Measurements from ENCODE around the gene AGBL4.

AGBL4 gene

DNA sequence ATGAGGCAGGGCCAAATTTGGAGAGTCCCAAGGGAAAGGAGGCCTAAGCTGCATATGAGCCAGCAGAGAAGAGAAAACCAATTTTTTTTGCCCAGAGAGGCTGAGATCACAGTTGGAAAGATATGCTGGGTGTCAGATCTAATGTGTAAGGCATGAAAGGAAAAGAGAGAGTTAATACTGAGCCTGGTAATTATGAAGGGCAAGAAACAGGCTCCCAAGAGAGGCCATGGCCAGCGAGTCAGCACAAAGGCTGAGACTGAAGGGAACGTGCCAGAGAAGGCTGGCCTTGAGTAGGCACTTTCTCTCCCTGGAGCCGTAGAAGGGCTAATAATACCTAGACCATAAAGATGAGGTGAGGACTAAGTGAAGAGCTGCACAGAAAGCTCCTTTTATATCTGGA is 1215.3 kb downstream of the AGBL4 start:
- no peak overlapping the region for H2AFZ ChIP-seq (ENCODE audit: low read length, unreplicated experiment)
- H3K79me2 ChIP-seq (ENCODE audit: control insufficient read depth, insufficient read depth, low read length, unreplicated experiment): no peaks in the 10 kb centered on the region
- no peak overlapping the region for H3K27ac ChIP-seq (ENCODE audit: low read depth, low read length)
- no peaks in the 10 kb centered on the region for H3K36me3 ChIP-seq (ENCODE audit: insufficient read depth, low read length)
- no peak overlapping the region for H3K4me3 ChIP-seq (ENCODE audit: low read depth, low read length)
- H3K4me1 ChIP-seq (ENCODE audit: control insufficient read depth, insufficient read depth, low read length, unreplicated experiment): no peaks in the 10 kb centered on the region
- H3K27me3 ChIP-seq (ENCODE audit: insufficient read depth, low read length): no peaks in the 10 kb centered on the region

DNA sequence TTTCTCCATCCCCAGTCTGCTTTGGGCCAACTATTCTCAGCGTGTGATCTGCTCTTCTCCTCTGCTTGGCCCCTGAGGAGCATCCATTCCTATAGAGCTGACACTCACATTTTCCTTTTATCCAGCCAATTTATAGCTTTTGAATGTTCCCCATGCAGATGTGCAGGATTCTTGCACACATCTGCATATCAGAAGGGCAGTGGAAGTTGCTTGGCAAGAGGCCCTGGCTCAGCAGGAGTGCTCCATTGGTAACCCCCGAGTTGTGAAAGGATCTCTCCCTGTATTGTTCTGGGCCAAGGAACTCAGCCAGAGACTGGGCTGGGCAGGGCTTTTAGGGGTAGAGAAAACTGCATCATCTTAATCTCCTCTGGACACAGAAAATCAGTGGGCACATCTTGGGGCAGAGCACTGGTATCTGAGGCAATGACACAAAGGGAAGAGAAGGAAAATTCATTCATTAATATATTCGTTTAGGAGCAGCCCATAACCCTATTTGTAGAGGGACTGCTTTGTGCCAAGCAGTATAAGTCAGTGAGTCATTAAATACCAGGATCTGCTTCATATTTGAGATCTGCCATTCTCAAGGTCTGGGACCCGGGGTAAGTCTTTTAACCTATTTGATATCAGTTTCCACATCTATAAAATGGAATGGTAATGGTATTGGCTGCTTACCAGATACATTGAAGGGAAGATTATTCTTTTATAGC is 1216.0 kb downstream of the AGBL4 start:
- no peaks in the 10 kb centered on the region for H3K27me3 ChIP-seq (ENCODE audit: insufficient read depth, low read length)
- no peak overlapping the region for H2AFZ ChIP-seq (ENCODE audit: low read length, unreplicated experiment)
- no peaks in the 10 kb centered on the region for H3K36me3 ChIP-seq (ENCODE audit: insufficient read depth, low read length)
- H3K27ac ChIP-seq (ENCODE audit: low read depth, low read length): no peak overlapping the region
- H3K4me1 ChIP-seq (ENCODE audit: control insufficient read depth, insufficient read depth, low read length, unreplicated experiment): no peaks in the 10 kb centered on the region
- no peaks in the 10 kb centered on the region for H3K79me2 ChIP-seq (ENCODE audit: control insufficient read depth, insufficient read depth, low read length, unreplicated experiment)
- no peak overlapping the region for H3K4me3 ChIP-seq (ENCODE audit: low read depth, low read length)

DNA sequence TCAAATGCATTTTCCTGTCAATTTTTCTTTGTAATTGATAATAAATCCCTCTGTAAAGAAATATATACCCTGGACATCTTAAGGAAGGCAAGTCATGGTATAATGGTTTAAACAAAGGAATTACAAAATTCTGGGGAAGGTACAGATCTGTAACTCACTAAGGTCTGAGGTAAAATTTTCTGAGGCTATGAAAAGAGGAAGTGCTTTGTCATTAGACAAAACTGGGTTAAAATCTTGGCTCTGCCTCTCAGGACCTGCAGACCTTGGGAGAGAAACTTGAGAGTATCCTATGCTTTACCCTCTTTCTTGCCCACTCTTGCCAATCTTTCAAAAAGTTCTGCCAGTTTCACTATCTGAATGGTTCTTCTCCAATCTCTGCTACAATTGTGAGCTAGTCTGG is 1220.3 kb downstream of the AGBL4 start:
- Histone ChIP-seq H3K36me3 (ENCODE audit: insufficient read depth, low read length) (no peaks in the 10 kb centered on the region), H3K79me2 (ENCODE audit: control insufficient read depth, insufficient read depth, low read length, unreplicated experiment) (no peaks in the 10 kb centered on the region), H3K27me3 (ENCODE audit: insufficient read depth, low read length) (no peaks in the 10 kb centered on the region), H2AFZ (ENCODE audit: low read length, unreplicated experiment) (no peak overlapping the region), H3K4me3 (ENCODE audit: low read depth, low read length) (no peak overlapping the region), H3K4me1 (ENCODE audit: control insufficient read depth, insufficient read depth, low read length, unreplicated experiment) (no peaks in the 10 kb centered on the region), H3K27ac (ENCODE audit: low read depth, low read length) (no peak overlapping the region)

DNA sequence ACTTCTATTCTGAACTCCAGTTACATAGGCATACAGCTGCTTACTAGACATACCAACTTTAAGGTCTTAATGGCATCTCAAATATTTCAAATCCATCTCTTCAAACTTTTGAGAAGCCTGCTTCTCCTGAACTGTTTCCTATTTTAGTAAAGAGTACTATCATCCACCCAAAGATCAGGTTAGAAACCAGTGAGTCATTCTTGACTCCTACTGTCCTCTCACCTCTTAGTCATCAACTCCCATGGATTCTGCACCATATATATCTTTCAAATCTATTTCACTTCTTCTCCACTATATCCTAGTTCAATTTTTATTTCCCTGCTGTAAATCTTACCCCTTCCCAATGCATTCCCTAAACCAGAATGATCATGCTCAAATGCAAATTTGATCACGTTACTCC is 1228.9 kb downstream of the AGBL4 start:
- H3K27ac ChIP-seq (ENCODE audit: low read depth, low read length): no peak overlapping the region
- no peaks in the 10 kb centered on the region for H3K27me3 ChIP-seq (ENCODE audit: insufficient read depth, low read length)
- H3K4me3 ChIP-seq (ENCODE audit: low read depth, low read length): no peak overlapping the region
- no peaks in the 10 kb centered on the region for H3K4me1 ChIP-seq (ENCODE audit: control insufficient read depth, insufficient read depth, low read length, unreplicated experiment)
- no peak overlapping the region for H2AFZ ChIP-seq (ENCODE audit: low read length, unreplicated experiment)
- no peaks in the 10 kb centered on the region for H3K36me3 ChIP-seq (ENCODE audit: insufficient read depth, low read length)
- no peaks in the 10 kb centered on the region for H3K79me2 ChIP-seq (ENCODE audit: control insufficient read depth, insufficient read depth, low read length, unreplicated experiment)

DNA sequence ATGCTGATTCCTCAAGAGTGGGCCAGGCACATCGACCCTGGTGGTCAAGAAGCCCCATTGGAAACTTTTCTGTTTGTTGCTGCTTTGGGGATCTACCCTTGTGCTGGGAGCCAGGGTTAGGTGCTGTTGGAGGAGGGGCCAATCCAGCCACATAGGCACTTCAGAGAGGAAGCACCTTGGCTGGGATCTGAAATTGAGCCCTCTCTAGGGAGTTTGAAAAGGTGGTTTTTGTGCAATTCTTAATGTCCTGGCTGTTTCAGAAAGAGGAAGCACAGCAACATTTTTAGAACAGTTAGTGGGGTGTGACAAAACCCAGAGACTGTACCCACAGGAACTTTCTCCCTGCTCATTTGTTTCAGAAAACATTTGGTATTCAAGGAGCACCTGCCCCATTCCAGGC is 1229.9 kb downstream of the AGBL4 start:
- Histone ChIP-seq H3K27ac (ENCODE audit: low read depth, low read length) (no peak overlapping the region), H3K4me3 (ENCODE audit: low read depth, low read length) (no peak overlapping the region), H2AFZ (ENCODE audit: low read length, unreplicated experiment) (no peak overlapping the region), H3K79me2 (ENCODE audit: control insufficient read depth, insufficient read depth, low read length, unreplicated experiment) (no peaks in the 10 kb centered on the region), H3K36me3 (ENCODE audit: insufficient read depth, low read length) (no peaks in the 10 kb centered on the region), H3K27me3 (ENCODE audit: insufficient read depth, low read length) (no peaks in the 10 kb centered on the region), H3K4me1 (ENCODE audit: control insufficient read depth, insufficient read depth, low read length, unreplicated experiment) (no peaks in the 10 kb centered on the region)

DNA sequence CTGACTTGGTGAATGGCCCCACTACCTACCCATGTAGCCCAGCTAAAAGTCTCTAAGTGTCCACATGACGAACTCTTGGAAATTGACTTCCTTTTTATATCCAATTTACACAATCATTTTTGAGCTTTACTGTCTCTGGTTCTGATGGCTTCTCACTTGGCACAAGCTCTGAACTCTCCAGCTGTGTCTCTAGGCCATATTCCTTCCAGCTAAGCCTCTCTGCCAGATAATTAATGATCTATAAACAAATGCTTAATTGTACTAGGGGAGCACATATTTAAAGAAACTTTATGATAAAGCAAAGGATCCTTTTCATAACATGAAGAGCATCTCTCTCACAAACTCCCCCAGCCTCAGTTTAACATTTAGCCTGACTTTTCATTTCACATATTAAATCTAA is 1230.8 kb downstream of the AGBL4 start:
- Histone ChIP-seq H2AFZ (ENCODE audit: low read length, unreplicated experiment) (no peak overlapping the region), H3K27ac (ENCODE audit: low read depth, low read length) (no peak overlapping the region), H3K36me3 (ENCODE audit: insufficient read depth, low read length) (no peaks in the 10 kb centered on the region), H3K4me3 (ENCODE audit: low read depth, low read length) (no peak overlapping the region), H3K4me1 (ENCODE audit: control insufficient read depth, insufficient read depth, low read length, unreplicated experiment) (no peaks in the 10 kb centered on the region), H3K27me3 (ENCODE audit: insufficient read depth, low read length) (no peaks in the 10 kb centered on the region), H3K79me2 (ENCODE audit: control insufficient read depth, insufficient read depth, low read length, unreplicated experiment) (no peaks in the 10 kb centered on the region)

DNA sequence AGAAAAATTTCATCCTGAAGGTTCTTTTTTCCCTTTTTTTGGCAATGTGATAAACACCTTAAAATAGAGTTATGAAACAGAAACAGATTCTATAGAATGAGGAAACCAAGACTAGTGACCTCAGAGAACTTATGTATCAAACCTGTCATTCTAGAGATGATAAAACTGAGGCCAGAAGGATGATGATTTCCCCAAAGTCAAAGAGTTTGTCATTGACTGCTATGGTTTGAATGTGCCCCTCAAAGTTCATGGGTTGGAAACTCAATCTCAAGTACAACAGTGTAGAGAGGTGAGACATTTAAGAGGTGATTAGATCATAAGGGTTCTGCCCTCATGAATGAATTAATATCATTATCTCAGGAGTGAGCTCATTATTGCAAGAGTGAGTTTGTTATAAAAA is 1233.4 kb downstream of the AGBL4 start:
- no peaks in the 10 kb centered on the region for H3K27me3 ChIP-seq (ENCODE audit: insufficient read depth, low read length)
- no peaks in the 10 kb centered on the region for H3K79me2 ChIP-seq (ENCODE audit: control insufficient read depth, insufficient read depth, low read length, unreplicated experiment)
- H3K4me3 ChIP-seq (ENCODE audit: low read depth, low read length): no peak overlapping the region
- H3K36me3 ChIP-seq (ENCODE audit: insufficient read depth, low read length): no peaks in the 10 kb centered on the region
- no peak overlapping the region for H3K27ac ChIP-seq (ENCODE audit: low read depth, low read length)
- H3K4me1 ChIP-seq (ENCODE audit: control insufficient read depth, insufficient read depth, low read length, unreplicated experiment): no peaks in the 10 kb centered on the region
- no peak overlapping the region for H2AFZ ChIP-seq (ENCODE audit: low read length, unreplicated experiment)

DNA sequence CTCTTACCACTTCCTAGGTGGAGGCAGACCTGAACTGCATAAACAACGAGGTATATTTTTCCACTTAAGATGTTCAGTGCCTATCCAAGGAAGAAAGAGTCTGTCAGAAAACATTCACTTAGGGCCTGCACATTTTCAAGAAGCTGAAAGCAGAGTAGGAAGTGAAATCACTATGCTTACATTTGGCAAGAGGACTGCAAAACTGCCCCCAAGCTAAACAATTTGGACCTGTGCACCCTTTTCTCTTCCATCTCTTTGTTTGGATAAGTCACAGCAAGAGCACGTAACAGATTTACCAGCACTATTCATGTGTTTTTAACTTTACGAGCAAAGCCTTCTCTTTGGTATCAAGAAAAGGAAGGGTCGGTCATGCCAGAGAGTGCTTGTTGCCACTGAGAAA is 1233.9 kb downstream of the AGBL4 start:
- Histone ChIP-seq H3K4me1 (ENCODE audit: control insufficient read depth, insufficient read depth, low read length, unreplicated experiment) (no peaks in the 10 kb centered on the region), H2AFZ (ENCODE audit: low read length, unreplicated experiment) (no peak overlapping the region), H3K4me3 (ENCODE audit: low read depth, low read length) (no peak overlapping the region), H3K36me3 (ENCODE audit: insufficient read depth, low read length) (no peaks in the 10 kb centered on the region), H3K27me3 (ENCODE audit: insufficient read depth, low read length) (no peaks in the 10 kb centered on the region), H3K27ac (ENCODE audit: low read depth, low read length) (no peak overlapping the region), H3K79me2 (ENCODE audit: control insufficient read depth, insufficient read depth, low read length, unreplicated experiment) (no peaks in the 10 kb centered on the region)

DNA sequence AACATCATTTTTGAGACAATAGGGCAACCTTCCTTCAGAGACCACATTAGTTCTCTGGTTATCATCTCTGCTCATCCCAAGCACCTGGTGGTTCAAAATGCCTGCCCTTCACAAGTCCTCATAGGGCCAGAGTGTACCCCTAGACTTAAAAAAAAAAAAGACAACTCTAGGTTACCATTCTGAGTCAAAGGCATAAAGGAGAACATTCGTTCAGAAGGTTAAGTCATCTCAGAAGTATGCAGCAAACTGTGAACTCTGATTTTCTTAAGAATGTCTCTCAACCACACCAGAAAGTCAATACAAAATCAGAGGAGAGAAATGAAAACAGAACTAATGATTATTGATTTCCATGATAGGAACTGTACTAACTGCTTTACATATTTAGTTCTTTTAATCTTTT is 1237.9 kb downstream of the AGBL4 start:
- no peaks in the 10 kb centered on the region for H3K27me3 ChIP-seq (ENCODE audit: insufficient read depth, low read length)
- H3K4me3 ChIP-seq (ENCODE audit: low read depth, low read length): no peak overlapping the region
- H3K4me1 ChIP-seq (ENCODE audit: control insufficient read depth, insufficient read depth, low read length, unreplicated experiment): no peaks in the 10 kb centered on the region
- no peaks in the 10 kb centered on the region for H3K79me2 ChIP-seq (ENCODE audit: control insufficient read depth, insufficient read depth, low read length, unreplicated experiment)
- H3K27ac ChIP-seq (ENCODE audit: low read depth, low read length): no peak overlapping the region
- H3K36me3 ChIP-seq (ENCODE audit: insufficient read depth, low read length): no peaks in the 10 kb centered on the region
- H2AFZ ChIP-seq (ENCODE audit: low read length, unreplicated experiment): no peak overlapping the region

DNA sequence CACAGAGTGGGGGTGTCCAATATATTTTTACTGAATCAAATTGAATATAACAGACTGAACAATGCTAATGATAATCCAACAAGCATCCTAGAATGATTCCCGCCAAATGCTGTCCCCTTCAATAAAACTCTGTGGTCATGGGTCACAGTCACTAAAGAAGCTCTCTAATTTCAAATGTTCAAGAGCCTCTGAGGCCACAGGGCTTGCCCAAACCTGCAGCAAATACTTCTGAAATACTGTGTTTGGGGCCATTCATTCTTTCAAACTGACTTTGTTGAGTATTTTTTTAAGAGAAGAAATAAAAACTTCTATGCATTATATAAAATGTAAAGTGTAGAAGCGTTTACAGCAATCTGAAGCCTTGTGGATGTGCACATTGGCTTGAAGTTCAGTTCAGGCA is 1239.5 kb downstream of the AGBL4 start:
- Histone ChIP-seq H3K4me1 (ENCODE audit: control insufficient read depth, insufficient read depth, low read length, unreplicated experiment) (no peaks in the 10 kb centered on the region), H3K27me3 (ENCODE audit: insufficient read depth, low read length) (no peaks in the 10 kb centered on the region), H3K27ac (ENCODE audit: low read depth, low read length) (no peak overlapping the region), H3K79me2 (ENCODE audit: control insufficient read depth, insufficient read depth, low read length, unreplicated experiment) (no peaks in the 10 kb centered on the region), H2AFZ (ENCODE audit: low read length, unreplicated experiment) (no peak overlapping the region), H3K4me3 (ENCODE audit: low read depth, low read length) (no peak overlapping the region), H3K36me3 (ENCODE audit: insufficient read depth, low read length) (no peaks in the 10 kb centered on the region)

DNA sequence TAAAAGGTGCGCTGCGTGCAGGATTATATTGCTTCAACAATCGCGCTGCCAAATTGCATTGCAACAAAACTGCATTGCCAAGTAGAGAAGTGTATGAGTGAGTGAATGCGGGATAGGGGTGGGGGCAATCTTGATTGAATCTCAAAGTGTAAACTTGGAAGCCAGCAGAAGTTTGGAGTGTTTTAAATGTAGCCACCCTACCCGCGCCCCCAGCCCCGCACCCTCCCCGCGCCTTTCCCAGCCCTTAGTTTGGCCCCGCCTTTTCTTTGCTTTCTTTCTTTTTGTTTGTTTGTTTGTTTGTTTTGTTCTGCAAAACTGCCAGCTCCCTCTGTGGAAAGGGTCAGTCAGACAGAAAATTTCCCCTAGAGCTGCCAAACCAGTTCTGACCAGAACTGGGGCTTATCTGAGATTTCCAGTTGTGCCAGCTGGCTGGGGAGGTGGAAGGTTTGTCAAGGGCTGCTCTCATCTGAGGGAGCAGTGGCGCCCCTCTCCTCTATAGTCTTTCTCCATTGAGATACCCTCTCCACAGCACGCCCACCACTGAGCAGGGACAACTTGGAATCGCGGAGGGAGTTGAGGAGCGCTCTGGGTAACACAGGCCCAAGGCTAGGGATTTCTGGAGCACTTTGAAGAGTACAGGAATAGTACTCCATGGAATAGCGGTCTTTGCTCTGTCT is 1246.4 kb downstream of the AGBL4 start:
- H3K27me3 ChIP-seq (ENCODE audit: insufficient read depth, low read length): peaks cover 52% of the 10 kb centered on the region
- H3K79me2 ChIP-seq (ENCODE audit: control insufficient read depth, insufficient read depth, low read length, unreplicated experiment): no peaks in the 10 kb centered on the region
- H3K36me3 ChIP-seq (ENCODE audit: insufficient read depth, low read length): no peaks in the 10 kb centered on the region
- H3K27ac ChIP-seq (ENCODE audit: low read depth, low read length): no peak overlapping the region
- no peaks in the 10 kb centered on the region for H3K4me1 ChIP-seq (ENCODE audit: control insufficient read depth, insufficient read depth, low read length, unreplicated experiment)
- no peak overlapping the region for H2AFZ ChIP-seq (ENCODE audit: low read length, unreplicated experiment)
- 0 out of 2 replicates have a peak overlapping the region, but pooled peaks have one; percentile 9 for H3K4me3 ChIP-seq (ENCODE audit: low read depth, low read length)

Measured in ACC112 (cell line).